Osteocyte (in vitro differentiated cells): ENCODE results near the gene CRACR2B. TPM values are rescaled to one million over a fixed set of nuclear protein-coding genes. Genes with fewer than 3 reads are reported as not detected.

ENCODE experiments used
- DNase-seq: peaks from one replicate; pipeline ENCODE4 v3.0.0; 2021; ENCODE audit warnings: mixed read lengths; ENCODE audit not compliant: unreplicated experiment; ENCODE audit errors: extremely low spot score
- H3K27ac Mint-ChIP-seq: one replicate; pipeline ENCODE4 v1.8.0; 2021; ENCODE audit warnings: mild to moderate bottlenecking, mixed read lengths; ENCODE audit not compliant: unreplicated experiment
- H3K27me3 Mint-ChIP-seq: one replicate; pipeline ENCODE4 v1.8.0; 2021; ENCODE audit warnings: mixed read lengths; ENCODE audit not compliant: unreplicated experiment
- H3K36me3 Mint-ChIP-seq: one replicate; pipeline ENCODE4 v1.8.0; 2021; ENCODE audit warnings: mixed read lengths; ENCODE audit not compliant: unreplicated experiment
- H3K4me1 Mint-ChIP-seq: one replicate; pipeline ENCODE4 v1.8.0; 2021; ENCODE audit warnings: mixed read lengths; ENCODE audit not compliant: unreplicated experiment
- H3K4me3 Mint-ChIP-seq: one replicate; pipeline ENCODE4 v1.8.0; 2021; ENCODE audit warnings: mild to moderate bottlenecking, moderate library complexity, mixed read lengths; ENCODE audit not compliant: unreplicated experiment
- H3K9me3 Mint-ChIP-seq: one replicate; pipeline ENCODE4 v1.8.0; 2021; ENCODE audit warnings: mixed read lengths; ENCODE audit not compliant: unreplicated experiment
- CTCF ChIP-seq: fragments of 200-600 bp; sonication (generic); IDR thresholded peaks from 2 replicates; pipeline ENCODE4 v1.5.0; 2021; ENCODE audit warnings: antibody characterized with exemption, mild to moderate bottlenecking, moderate library complexity
- total RNA-seq: library from RNA; stranded (reverse); gene quantifications from 2 replicates; pipeline ENCODE4 v1.2.1, GENCODE V29; 2021

The CRACR2B gene
- total RNA-seq, 1 donor from 2014 or later, result 4.2 TPM

DNA sequence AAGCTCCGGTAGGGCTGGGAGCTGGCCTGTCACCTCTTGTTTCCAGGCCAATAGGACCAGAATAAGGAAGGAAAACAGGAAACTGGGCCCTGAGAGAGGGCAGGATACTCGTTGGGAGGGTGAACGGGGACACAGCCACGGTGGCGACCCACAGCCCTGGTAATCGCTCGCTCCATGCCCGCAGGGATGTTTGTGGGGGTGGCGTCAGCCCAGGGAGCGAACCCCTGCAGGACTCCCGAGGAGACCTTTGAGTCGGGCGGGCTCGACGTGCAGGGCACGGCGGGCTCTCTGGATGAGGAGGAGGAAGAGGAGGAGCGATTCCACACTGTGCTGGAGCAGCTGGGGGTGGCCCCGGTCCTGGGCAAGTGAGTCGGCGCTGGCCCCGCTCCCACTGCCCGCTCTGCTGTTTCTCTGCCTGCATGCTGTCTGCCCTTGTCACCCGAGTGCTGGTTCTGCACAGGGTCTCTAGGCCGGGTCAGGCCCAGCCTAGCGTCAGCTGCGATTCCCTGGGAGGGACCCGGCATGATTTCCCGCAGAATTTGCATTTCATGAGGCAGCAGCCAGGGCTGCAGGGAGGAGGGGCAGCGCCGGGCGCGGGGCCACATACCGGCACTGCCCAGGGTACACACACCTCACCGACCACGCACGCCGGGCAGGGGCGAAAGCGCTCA is 1.6 kb downstream of the CRACR2B start:
- Mint-ChIP-seq H3K4me3 (peak overlapping the region; percentile 58), H3K4me1 (peaks cover 56% of the 10 kb centered on the region)

GRCh38 chr11:829847-830294 is 2.2 kb downstream of the CRACR2B start:
- Mint-ChIP-seq H3K4me3 (peak overlapping the region; percentile 58), H3K27me3 (no peaks in the 10 kb centered on the region), H3K9me3 (no peaks in the 10 kb centered on the region), H3K36me3 (peaks cover 5% of the 10 kb centered on the region), H3K27ac (peak overlapping the region; percentile 54), H3K4me1 (peaks cover 62% of the 10 kb centered on the region)
- DNase-seq, result no peak
- TF ChIP-seq CTCF, result no peak

More for the DNA sequence above, 1.6 kb downstream of the CRACR2B start:
- H3K9me3 Mint-ChIP-seq, result no peaks in the 10 kb centered on the region
- H3K27me3 Mint-ChIP-seq, result no peaks in the 10 kb centered on the region
- H3K36me3 Mint-ChIP-seq, result peaks cover 7% of the 10 kb centered on the region
- H3K27ac Mint-ChIP-seq, result peak overlapping the region; percentile 54
- TF ChIP-seq CTCF, result no peak
- DNase-seq, result no peak

GRCh38 chr11:830295-831117 is 2.8 kb downstream of the CRACR2B start:
- no peak for TF ChIP-seq CTCF
- Mint-ChIP-seq H3K36me3 (no peaks in the 10 kb centered on the region), H3K27ac (no peak overlapping the region), H3K9me3 (no peaks in the 10 kb centered on the region), H3K4me1 (peaks cover 67% of the 10 kb centered on the region), H3K4me3 (peak overlapping the region; percentile 58), H3K27me3 (no peaks in the 10 kb centered on the region)
- DNase-seq, result no peak

GRCh38 chr11:831118-831864 is 3.6 kb downstream of the CRACR2B start:
- DNase-seq, result no peak
- no peaks in the 10 kb centered on the region for H3K27me3 Mint-ChIP-seq
- no peaks in the 10 kb centered on the region for H3K9me3 Mint-ChIP-seq
- peak overlapping the region; percentile 62 for H3K4me3 Mint-ChIP-seq
- H3K4me1 Mint-ChIP-seq, result peaks cover 67% of the 10 kb centered on the region
- no peak for TF ChIP-seq CTCF
- no peaks in the 10 kb centered on the region for H3K36me3 Mint-ChIP-seq
- peak overlapping the region; percentile 23 for H3K27ac Mint-ChIP-seq
